Endothelial cell (in vitro differentiated cells): Measurements from ENCODE around the gene CDK18. TPM values are rescaled to one million over a fixed set of nuclear protein-coding genes. Genes with fewer than 3 reads are reported as not detected.

ENCODE experiments used
- DNase-seq: peaks from one replicate; pipeline ENCODE4 v3.0.0; 2021; ENCODE audit warnings: low spot score
- H3K27ac Mint-ChIP-seq: one replicate; pipeline ENCODE4 v1.8.0; 2021; ENCODE audit warnings: mixed read lengths, inconsistent platforms; ENCODE audit not compliant: unreplicated experiment
- H3K27me3 Mint-ChIP-seq: one replicate; pipeline ENCODE4 v1.8.0; 2021; ENCODE audit warnings: mild to moderate bottlenecking, moderate library complexity, mixed read lengths, inconsistent platforms; ENCODE audit not compliant: unreplicated experiment
- H3K36me3 Mint-ChIP-seq: one replicate; pipeline ENCODE4 v1.8.0; 2021; ENCODE audit warnings: mild to moderate bottlenecking, low read depth, mixed read lengths, inconsistent platforms; ENCODE audit not compliant: unreplicated experiment
- H3K4me1 Mint-ChIP-seq: one replicate; pipeline ENCODE4 v1.8.0; 2021; ENCODE audit warnings: mild to moderate bottlenecking, mixed read lengths, inconsistent platforms; ENCODE audit not compliant: unreplicated experiment
- H3K4me3 Mint-ChIP-seq: one replicate; pipeline ENCODE4 v1.8.0; 2021; ENCODE audit warnings: mild to moderate bottlenecking, mixed read lengths, inconsistent platforms; ENCODE audit not compliant: unreplicated experiment
- H3K9me3 Mint-ChIP-seq: one replicate; pipeline ENCODE4 v1.8.0; 2021; ENCODE audit warnings: mixed read lengths, inconsistent platforms; ENCODE audit not compliant: unreplicated experiment
- total RNA-seq: library from RNA; stranded (reverse); fragmentation: NEBNext Ultra II Directional; extraction: Animal tissue kit (Norgen Biotek cat#: 25700); gene quantifications from one replicate; pipeline ENCODE4 v1.2.1, GENCODE V29; 2021; ENCODE audit not compliant: unreplicated experiment
- TF ChIP-seq, protein P1 (sequence below): fragments of 200-600 bp; sonication (generic); IDR thresholded peaks from one replicate; pipeline ENCODE4 v1.5.0; 2021; ENCODE audit warnings: antibody characterized with exemption; ENCODE audit not compliant: unreplicated experiment

CDK18 gene
- total RNA-seq, 1 donor from 2014 or later = 12.4 TPM

DNA sequence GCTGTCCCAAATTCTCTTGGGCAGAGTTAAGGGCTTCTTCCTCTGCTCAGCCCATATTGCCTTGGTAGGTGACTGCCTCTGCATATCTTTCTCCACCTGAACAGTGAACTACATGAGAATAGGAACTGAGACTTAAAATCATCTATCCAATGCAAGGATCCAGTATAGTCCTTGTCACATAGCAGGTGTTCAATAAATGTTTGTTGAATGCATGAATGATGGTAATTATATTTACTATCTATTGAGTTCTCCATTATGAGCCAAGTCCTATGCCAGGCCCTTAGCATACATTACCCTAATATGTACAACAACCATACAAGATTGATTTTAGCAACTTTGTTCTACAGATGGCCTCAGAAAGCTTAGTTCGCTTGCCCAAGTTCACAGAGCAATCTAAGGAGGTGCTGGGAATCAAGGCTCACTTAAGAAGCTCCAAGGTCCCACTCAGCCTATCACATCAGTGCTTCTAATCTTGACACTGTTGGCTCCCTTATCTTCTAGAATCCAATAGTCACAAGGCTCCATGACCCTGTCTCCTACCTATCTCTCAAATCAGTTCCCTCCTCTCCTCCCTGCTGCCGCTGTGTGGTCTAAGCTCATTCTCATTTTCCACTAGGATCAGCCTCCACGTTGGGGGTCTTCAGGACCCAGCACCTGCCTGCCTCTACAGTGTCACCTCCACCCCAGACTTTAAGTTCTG is 2.2 kb upstream of the CDK18 start:
- Mint-ChIP-seq H3K4me1 (peaks cover 3% of the 10 kb centered on the region), H3K4me3 (no peak overlapping the region), H3K27ac (no peak overlapping the region), H3K9me3 (no peaks in the 10 kb centered on the region), H3K36me3 (no peaks in the 10 kb centered on the region), H3K27me3 (peaks cover 15% of the 10 kb centered on the region)
- TF ChIP-seq, protein P1, sequence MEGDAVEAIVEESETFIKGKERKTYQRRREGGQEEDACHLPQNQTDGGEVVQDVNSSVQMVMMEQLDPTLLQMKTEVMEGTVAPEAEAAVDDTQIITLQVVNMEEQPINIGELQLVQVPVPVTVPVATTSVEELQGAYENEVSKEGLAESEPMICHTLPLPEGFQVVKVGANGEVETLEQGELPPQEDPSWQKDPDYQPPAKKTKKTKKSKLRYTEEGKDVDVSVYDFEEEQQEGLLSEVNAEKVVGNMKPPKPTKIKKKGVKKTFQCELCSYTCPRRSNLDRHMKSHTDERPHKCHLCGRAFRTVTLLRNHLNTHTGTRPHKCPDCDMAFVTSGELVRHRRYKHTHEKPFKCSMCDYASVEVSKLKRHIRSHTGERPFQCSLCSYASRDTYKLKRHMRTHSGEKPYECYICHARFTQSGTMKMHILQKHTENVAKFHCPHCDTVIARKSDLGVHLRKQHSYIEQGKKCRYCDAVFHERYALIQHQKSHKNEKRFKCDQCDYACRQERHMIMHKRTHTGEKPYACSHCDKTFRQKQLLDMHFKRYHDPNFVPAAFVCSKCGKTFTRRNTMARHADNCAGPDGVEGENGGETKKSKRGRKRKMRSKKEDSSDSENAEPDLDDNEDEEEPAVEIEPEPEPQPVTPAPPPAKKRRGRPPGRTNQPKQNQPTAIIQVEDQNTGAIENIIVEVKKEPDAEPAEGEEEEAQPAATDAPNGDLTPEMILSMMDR = no peak
- DNase-seq = no peak

DNA sequence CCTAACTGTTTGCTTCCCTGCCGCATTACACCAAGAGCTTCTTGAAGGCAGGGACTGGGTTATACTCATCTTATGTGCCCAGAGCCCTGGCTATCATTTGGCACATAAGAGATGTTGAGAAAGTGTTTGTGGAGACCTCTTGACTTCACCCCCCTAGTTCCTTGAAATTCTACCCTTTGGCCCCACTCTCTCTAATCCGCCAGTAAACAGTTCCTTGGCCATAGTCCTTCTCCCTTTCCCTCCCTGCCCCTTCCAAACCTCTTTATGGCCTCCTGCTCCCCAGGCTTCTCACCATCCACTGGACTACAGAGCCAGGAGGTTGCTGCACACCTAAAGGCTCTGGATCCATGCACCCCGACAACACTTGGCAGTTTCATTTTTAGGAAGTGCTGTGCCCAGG is 1.5 kb upstream of the CDK18 start:
- TF ChIP-seq, protein P1 = no peak
- peaks cover 3% of the 10 kb centered on the region for H3K4me1 Mint-ChIP-seq

DNA sequence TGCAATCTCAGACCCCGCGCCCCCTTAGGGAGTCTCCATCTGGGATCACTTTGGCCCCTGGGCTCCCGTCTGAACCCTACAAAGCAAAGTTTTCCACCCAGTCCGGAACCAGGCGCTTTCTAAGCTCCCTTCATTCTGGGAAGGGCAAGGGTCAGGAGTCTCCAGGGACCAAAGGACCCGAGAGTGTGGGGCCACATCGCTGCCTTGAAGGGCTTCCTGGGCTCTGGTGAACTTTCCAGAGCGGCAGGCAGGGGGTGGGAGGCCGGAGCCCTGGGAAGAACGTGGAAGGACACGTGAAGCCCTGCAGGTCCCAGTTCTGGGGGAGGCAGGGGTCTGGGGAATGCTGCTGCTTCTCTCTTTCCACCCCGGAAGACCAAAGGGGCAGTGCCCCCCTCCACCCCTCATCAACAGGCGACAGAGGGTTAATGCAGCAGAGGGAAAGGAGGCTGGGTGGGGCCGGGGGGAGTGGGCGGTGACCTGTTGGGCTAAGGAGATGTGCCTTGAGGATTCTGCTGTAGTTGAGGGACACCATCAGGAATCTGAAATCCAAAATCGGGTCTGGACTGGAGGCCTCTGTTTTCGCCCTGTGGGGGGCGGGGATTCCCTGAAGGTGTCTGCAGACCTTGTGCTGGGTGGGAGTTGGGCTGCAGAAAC is 734 bp downstream of the CDK18 start:
- no peak for DNase-seq
- no peaks in the 10 kb centered on the region for H3K36me3 Mint-ChIP-seq
- H3K27ac Mint-ChIP-seq = no peak overlapping the region
- no peaks in the 10 kb centered on the region for H3K9me3 Mint-ChIP-seq
- peaks cover 12% of the 10 kb centered on the region for H3K27me3 Mint-ChIP-seq
- H3K4me3 Mint-ChIP-seq = peak overlapping the region; percentile 81
- peaks cover 3% of the 10 kb centered on the region for H3K4me1 Mint-ChIP-seq
- TF ChIP-seq, protein P1 = no peak

More for the DNA sequence above, 1.5 kb upstream of the CDK18 start:
- Mint-ChIP-seq H3K36me3 (no peaks in the 10 kb centered on the region), H3K27me3 (peaks cover 15% of the 10 kb centered on the region), H3K9me3 (no peaks in the 10 kb centered on the region), H3K27ac (no peak overlapping the region), H3K4me3 (no peak overlapping the region)
- DNase-seq = no peak

GRCh38 chr1:205505791-205506190 is 1.3 kb downstream of the CDK18 start:
- H3K4me1 Mint-ChIP-seq = peaks cover 3% of the 10 kb centered on the region
- TF ChIP-seq, protein P1 = no peak
- H3K27me3 Mint-ChIP-seq = peaks cover 13% of the 10 kb centered on the region
- no peak overlapping the region for H3K4me3 Mint-ChIP-seq
- no peak for DNase-seq
- H3K27ac Mint-ChIP-seq = no peak overlapping the region
- no peaks in the 10 kb centered on the region for H3K9me3 Mint-ChIP-seq
- H3K36me3 Mint-ChIP-seq = no peaks in the 10 kb centered on the region
